DND-41 (cell line): ENCODE data around the gene SET.
"Not testable (repeated sequence)": the region's sequence is repeated elsewhere in the genome, so short reads cannot be mapped to it uniquely, and the experiment has no call there.

ENCODE experiments used
- ATAC-seq: fragments of 200-7000 bp; cut with Tn5 transposase; 3 replicates; pipeline ENCODE4 v1.9.1; 2021; ENCODE audit warnings: low read depth; ENCODE audit not compliant: insufficient read depth
- DNase-seq: peaks from one replicate; pipeline ENCODE4 v3.0.0-alpha.2; 2020
- H2AFZ ChIP-seq: 2 replicates; pipeline ENCODE4 v1.6.0; 2012; ENCODE audit warnings: low read depth, low read length
- H3K27ac ChIP-seq: 2 replicates; pipeline ENCODE4 v1.5.1; 2012; ENCODE audit warnings: low read length, inconsistent platforms
- H3K27me3 ChIP-seq: fragments of 200-600 bp; sonication (generic); 2 replicates; pipeline ENCODE4 v1.6.0; 2012; ENCODE audit warnings: low read length, mild to moderate bottlenecking, inconsistent platforms; ENCODE audit not compliant: insufficient read depth, poor library complexity
- H3K36me3 ChIP-seq: 2 replicates; pipeline ENCODE4 v1.5.1; 2012; ENCODE audit warnings: low read length, inconsistent platforms; ENCODE audit not compliant: insufficient read depth
- H3K4me1 ChIP-seq: 2 replicates; pipeline ENCODE4 v1.5.1; 2012; ENCODE audit warnings: mild to moderate bottlenecking, low read length; ENCODE audit not compliant: insufficient read depth
- H3K4me2 ChIP-seq: 2 replicates; pipeline ENCODE4 v1.6.0; 2012; ENCODE audit warnings: mild to moderate bottlenecking, moderate library complexity, low read length, inconsistent platforms; ENCODE audit not compliant: insufficient read depth
- H3K4me3 ChIP-seq, 2 experiments: fragments of 200-600 bp in 1 of 2; shearing (Covaris generic) in 1 of 2; 2 replicates each; pipeline ENCODE4 v1.5.1; 2012 to 2016; ENCODE audit warnings: inconsistent platforms in 2 of 2, low read length in 2 of 2, mild to moderate bottlenecking in 2 of 2, low read depth in 1 of 2, moderate library complexity in 1 of 2
- H3K79me2 ChIP-seq: 2 replicates; pipeline ENCODE4 v1.6.0; 2012; ENCODE audit warnings: low read length, inconsistent platforms; ENCODE audit not compliant: insufficient read depth
- H3K9ac ChIP-seq: 2 replicates; pipeline ENCODE4 v1.6.0; 2012; ENCODE audit warnings: low read depth, mild to moderate bottlenecking, inconsistent platforms, low read length, moderate library complexity
- H3K9me3 ChIP-seq: 2 replicates; pipeline ENCODE4 v1.5.1; 2012; ENCODE audit warnings: low read length, moderate library complexity, mild to moderate bottlenecking, inconsistent platforms; ENCODE audit not compliant: insufficient read depth, severe bottlenecking
- H4K20me1 ChIP-seq: 2 replicates; pipeline ENCODE4 v1.6.0; 2012; ENCODE audit warnings: low read length; ENCODE audit not compliant: insufficient read depth
- CTCF ChIP-seq: IDR thresholded peaks from 2 replicates; pipeline ENCODE4 v1.5.1; 2012; ENCODE audit warnings: borderline replicate concordance, low read length, moderate library complexity, mild to moderate bottlenecking; ENCODE audit not compliant: poor library complexity, severe bottlenecking; ENCODE audit errors: extremely low read depth
- EZH2 ChIP-seq: IDR thresholded peaks from 3 replicates; pipeline ENCODE4 v1.6.1; 2012; ENCODE audit warnings: borderline replicate concordance, low read depth, mild to moderate bottlenecking, moderate library complexity, low read length, inconsistent platforms; ENCODE audit not compliant: severe bottlenecking

Gene SET

GRCh38 chr9:128657344-128657704, 31.7 kb upstream of the SET start:
- Histone ChIP-seq H3K9ac (peak overlapping the region; percentile 80), H3K4me3 (peak overlapping the region; percentile 32 to 74; a peak in 3 of 4 replicates)

GRCh38 chr9:128657796-128658195, 31.2 kb upstream of the SET start:
- ATAC-seq, result no peak
- H3K9me3 ChIP-seq, result no peaks in the 10 kb centered on the region
- H2AFZ ChIP-seq, result peak overlapping the region; percentile 86
- no peaks in the 10 kb centered on the region for H3K27me3 ChIP-seq
- peak overlapping the region; percentile 100; the same call in 1 of the 2 replicates for H3K27ac ChIP-seq
- H3K36me3 ChIP-seq, result peaks cover 5% of the 10 kb centered on the region; the same call in 1 of the 2 replicates
- no peak for DNase-seq
- peaks cover 27% of the 10 kb centered on the region for H3K4me1 ChIP-seq
- H4K20me1 ChIP-seq, result no peaks in the 10 kb centered on the region
- peaks cover 26% of the 10 kb centered on the region for H3K79me2 ChIP-seq
- H3K4me2 ChIP-seq, result no peak overlapping the region; the same call in 1 of the 2 replicates
- TF ChIP-seq CTCF (no peak), EZH2 (no peak)
- no peak overlapping the region for H3K4me3 ChIP-seq
- no peak overlapping the region for H3K9ac ChIP-seq

More at GRCh38 chr9:128657344-128657704, 31.7 kb upstream of the SET start:
- peaks cover 26% of the 10 kb centered on the region for H3K79me2 ChIP-seq
- peak overlapping the region; percentile 100 for H3K27ac ChIP-seq
- peaks cover 27% of the 10 kb centered on the region for H3K4me1 ChIP-seq
- no peaks in the 10 kb centered on the region for H4K20me1 ChIP-seq
- DNase-seq (no peak), ATAC-seq (no peak)
- peaks cover 5% of the 10 kb centered on the region; the same call in 1 of the 2 replicates for H3K36me3 ChIP-seq
- no peak for TF ChIP-seq CTCF
- TF ChIP-seq EZH2, result no peak
- H3K4me2 ChIP-seq, result peak overlapping the region; percentile 60
- no peaks in the 10 kb centered on the region for H3K9me3 ChIP-seq
- H3K27me3 ChIP-seq, result no peaks in the 10 kb centered on the region
- H2AFZ ChIP-seq, result peak overlapping the region; percentile 86

- not testable (repeated sequence) for H3K27ac ChIP-seq, H3K4me3 ChIP-seq, H3K9ac ChIP-seq, H3K79me2 ChIP-seq, H3K36me3 ChIP-seq, ATAC-seq, H3K4me2 ChIP-seq, H3K4me1 ChIP-seq, DNase-seq, H3K27me3 ChIP-seq, H3K9me3 ChIP-seq, H4K20me1 ChIP-seq, H2AFZ ChIP-seq
Observed at GRCh38 chr9:128666481-128666941, 22.5 kb upstream of the SET start.

GRCh38 chr9:128669786-128670185, 19.2 kb upstream of the SET start:
- no peak for ATAC-seq
- H3K4me3 ChIP-seq, result no peak overlapping the region
- H3K9ac ChIP-seq, result no peak overlapping the region

More at GRCh38 chr9:128669786-128670185, 19.2 kb upstream of the SET start:
- H3K36me3 ChIP-seq, result no peaks in the 10 kb centered on the region
- H2AFZ ChIP-seq, result no peak overlapping the region
- no peak overlapping the region for H3K27ac ChIP-seq
- DNase-seq, result no peak
- no peaks in the 10 kb centered on the region for H3K9me3 ChIP-seq
- H4K20me1 ChIP-seq, result no peaks in the 10 kb centered on the region
- TF ChIP-seq CTCF, result no peak
- no peak for TF ChIP-seq EZH2
- no peaks in the 10 kb centered on the region for H3K4me1 ChIP-seq
- no peaks in the 10 kb centered on the region for H3K79me2 ChIP-seq
- H3K27me3 ChIP-seq, result no peaks in the 10 kb centered on the region
- no peak overlapping the region for H3K4me2 ChIP-seq
